ENCODE data around the gene PIAS4. TPM values are rescaled to one million over a fixed set of nuclear protein-coding genes. Genes with fewer than 3 reads are reported as not detected.

Gene PIAS4
- total RNA-seq, 1 donor from 2014 or later, result 58.8 TPM

DNA sequence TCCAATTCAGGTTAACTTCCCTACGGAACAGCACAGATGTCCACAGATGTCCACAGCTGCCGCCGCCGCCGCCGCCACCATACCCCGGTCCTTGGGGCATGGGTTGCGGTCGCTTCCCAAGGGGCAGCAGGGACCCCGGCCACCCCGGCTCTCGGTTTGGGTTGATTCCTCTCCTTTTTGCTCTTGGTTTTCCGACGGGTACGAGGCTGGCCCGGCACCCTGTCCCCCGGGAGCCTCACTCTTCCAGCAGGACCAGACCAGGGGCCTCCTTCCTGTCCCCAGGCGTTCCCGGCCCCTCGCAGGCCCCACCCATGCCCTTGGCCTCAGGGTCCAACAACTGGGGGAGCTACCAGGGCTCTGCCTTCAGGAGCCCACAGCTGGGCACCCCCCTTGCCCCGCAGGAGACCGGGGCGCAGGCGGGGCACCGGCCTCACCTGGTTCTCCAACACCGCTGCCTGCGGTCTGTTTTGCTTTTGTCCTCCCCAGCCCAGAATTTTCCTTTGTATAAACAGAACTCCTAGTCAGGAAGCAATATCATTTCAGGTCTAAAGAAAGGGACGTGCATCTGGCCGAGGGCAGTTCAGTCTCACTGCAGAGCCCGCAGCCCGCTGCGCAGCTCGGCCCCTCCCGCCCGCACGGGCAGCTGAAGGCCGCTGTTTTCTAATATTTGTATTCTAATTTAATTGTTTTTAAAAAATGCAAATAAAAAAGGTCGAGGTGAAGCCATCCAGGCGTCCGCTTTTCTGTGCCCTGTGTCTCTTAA, 31.3 kb downstream of the PIAS4 start:
- no peaks in the 10 kb centered on the region for H3K4me1 Mint-ChIP-seq
- no peak overlapping the region for H3K4me3 Mint-ChIP-seq
- no peak for DNase-seq (ENCODE audit: low read depth, low spot score)
- peak overlapping the region; percentile 43 for H3K27ac Mint-ChIP-seq (ENCODE audit: unreplicated experiment)
- TF ChIP-seq, protein P1, sequence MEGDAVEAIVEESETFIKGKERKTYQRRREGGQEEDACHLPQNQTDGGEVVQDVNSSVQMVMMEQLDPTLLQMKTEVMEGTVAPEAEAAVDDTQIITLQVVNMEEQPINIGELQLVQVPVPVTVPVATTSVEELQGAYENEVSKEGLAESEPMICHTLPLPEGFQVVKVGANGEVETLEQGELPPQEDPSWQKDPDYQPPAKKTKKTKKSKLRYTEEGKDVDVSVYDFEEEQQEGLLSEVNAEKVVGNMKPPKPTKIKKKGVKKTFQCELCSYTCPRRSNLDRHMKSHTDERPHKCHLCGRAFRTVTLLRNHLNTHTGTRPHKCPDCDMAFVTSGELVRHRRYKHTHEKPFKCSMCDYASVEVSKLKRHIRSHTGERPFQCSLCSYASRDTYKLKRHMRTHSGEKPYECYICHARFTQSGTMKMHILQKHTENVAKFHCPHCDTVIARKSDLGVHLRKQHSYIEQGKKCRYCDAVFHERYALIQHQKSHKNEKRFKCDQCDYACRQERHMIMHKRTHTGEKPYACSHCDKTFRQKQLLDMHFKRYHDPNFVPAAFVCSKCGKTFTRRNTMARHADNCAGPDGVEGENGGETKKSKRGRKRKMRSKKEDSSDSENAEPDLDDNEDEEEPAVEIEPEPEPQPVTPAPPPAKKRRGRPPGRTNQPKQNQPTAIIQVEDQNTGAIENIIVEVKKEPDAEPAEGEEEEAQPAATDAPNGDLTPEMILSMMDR (conservative IDR thresholded peaks at IDR 0.05), result no peak
- no peaks in the 10 kb centered on the region for H3K9me3 Mint-ChIP-seq
- H3K27me3 Mint-ChIP-seq (ENCODE audit: low read depth), result no peaks in the 10 kb centered on the region
- peaks cover 6% of the 10 kb centered on the region for H3K36me3 Mint-ChIP-seq (ENCODE audit: low read depth)

DNA sequence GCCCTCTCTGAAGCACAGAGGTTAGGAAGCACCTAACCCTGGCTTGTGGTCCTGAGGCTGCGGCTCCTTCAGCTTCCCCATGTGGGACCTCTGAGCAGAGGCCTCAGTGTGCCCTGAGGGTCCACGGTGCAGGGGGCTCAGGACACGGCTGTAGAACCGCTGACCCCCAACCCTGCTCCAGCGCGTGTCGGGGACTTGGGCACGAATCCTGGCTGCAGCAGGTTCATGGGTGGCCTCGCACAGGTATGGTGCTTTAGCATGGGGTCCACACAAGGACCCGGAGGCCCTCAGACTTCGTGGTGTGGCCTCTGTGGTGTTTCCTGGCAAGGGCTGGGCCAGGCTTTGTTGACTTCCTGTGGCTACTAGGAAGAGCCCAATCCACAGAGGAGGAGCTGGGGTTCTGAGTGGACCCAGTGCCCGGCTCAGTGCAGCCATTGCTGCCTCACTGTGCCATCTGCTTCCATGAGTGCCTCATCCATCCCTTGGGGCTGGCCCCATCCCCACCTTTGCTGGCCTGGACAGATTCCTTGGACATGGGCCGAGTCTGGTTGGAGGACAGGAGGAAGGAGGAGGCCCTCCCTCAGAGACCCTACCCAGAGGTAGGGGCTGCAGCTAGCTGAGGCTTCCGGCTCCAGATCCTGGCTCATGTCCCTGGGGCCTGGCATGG, 34.7 kb downstream of the PIAS4 start:
- no peak overlapping the region for H3K4me3 Mint-ChIP-seq
- H3K36me3 Mint-ChIP-seq (ENCODE audit: low read depth), result peaks cover 3% of the 10 kb centered on the region
- TF ChIP-seq, protein P1 (conservative IDR thresholded peaks at IDR 0.05), result no peak
- no peaks in the 10 kb centered on the region for H3K4me1 Mint-ChIP-seq
- no peaks in the 10 kb centered on the region for H3K27me3 Mint-ChIP-seq (ENCODE audit: low read depth)
- no peak for DNase-seq (ENCODE audit: low read depth, low spot score)
- no peak overlapping the region for H3K27ac Mint-ChIP-seq (ENCODE audit: unreplicated experiment)
- H3K9me3 Mint-ChIP-seq, result no peaks in the 10 kb centered on the region

DNA sequence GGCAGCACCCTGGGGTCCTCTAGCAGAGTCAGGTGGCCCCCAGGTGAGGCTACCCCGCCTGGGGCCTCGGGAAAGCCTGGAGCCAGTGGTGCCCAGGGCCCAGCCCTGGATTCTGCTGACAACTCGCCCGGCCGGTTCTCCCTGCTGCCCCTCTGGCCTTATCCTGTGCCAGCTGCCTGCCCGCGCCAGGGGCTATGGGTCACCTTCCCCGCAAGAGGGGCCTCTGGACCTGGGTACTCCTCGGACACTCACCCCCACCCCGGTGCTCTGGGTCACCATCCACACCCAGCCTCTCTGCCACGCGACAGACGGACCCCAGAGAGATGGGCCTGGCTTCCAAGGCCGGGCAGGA, 35.2 kb downstream of the PIAS4 start:
- DNase-seq (ENCODE audit: low read depth, low spot score), result no peak
- no peak overlapping the region for H3K27ac Mint-ChIP-seq (ENCODE audit: unreplicated experiment)
- H3K4me3 Mint-ChIP-seq, result no peak overlapping the region
- H3K4me1 Mint-ChIP-seq, result no peaks in the 10 kb centered on the region
- no peaks in the 10 kb centered on the region for H3K9me3 Mint-ChIP-seq
- no peaks in the 10 kb centered on the region for H3K27me3 Mint-ChIP-seq (ENCODE audit: low read depth)
- TF ChIP-seq, protein P1 (conservative IDR thresholded peaks at IDR 0.05), result no peak
- peaks cover 3% of the 10 kb centered on the region for H3K36me3 Mint-ChIP-seq (ENCODE audit: low read depth)

DNA sequence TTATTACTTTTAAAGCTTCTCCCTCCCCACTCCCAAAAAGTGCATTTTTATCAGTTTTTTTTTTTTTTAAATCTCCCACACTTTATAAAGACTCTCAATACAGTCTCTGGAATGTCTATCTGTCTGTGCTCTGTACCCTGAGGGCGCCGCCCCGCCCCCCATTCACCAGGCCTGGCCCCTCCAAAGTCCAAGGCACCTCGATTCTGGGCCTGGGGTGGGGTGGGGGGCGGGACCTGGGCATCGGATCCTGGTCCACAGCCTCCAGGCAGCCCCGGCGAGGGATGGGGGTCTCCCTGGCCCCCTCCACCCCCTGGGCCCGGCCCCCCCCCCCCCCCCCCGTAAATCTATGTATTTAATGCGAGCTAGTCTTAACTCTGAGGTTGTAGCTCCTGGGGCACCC, 35.9 kb downstream of the PIAS4 start:
- no peak overlapping the region for H3K27ac Mint-ChIP-seq (ENCODE audit: unreplicated experiment)
- H3K4me1 Mint-ChIP-seq, result no peaks in the 10 kb centered on the region
- peaks cover 3% of the 10 kb centered on the region for H3K36me3 Mint-ChIP-seq (ENCODE audit: low read depth)
- H3K9me3 Mint-ChIP-seq, result no peaks in the 10 kb centered on the region
- no peak overlapping the region for H3K4me3 Mint-ChIP-seq
- H3K27me3 Mint-ChIP-seq (ENCODE audit: low read depth), result no peaks in the 10 kb centered on the region
- TF ChIP-seq, protein P1 (conservative IDR thresholded peaks at IDR 0.05), result no peak
- DNase-seq (ENCODE audit: low read depth, low spot score), result no peak

DNA sequence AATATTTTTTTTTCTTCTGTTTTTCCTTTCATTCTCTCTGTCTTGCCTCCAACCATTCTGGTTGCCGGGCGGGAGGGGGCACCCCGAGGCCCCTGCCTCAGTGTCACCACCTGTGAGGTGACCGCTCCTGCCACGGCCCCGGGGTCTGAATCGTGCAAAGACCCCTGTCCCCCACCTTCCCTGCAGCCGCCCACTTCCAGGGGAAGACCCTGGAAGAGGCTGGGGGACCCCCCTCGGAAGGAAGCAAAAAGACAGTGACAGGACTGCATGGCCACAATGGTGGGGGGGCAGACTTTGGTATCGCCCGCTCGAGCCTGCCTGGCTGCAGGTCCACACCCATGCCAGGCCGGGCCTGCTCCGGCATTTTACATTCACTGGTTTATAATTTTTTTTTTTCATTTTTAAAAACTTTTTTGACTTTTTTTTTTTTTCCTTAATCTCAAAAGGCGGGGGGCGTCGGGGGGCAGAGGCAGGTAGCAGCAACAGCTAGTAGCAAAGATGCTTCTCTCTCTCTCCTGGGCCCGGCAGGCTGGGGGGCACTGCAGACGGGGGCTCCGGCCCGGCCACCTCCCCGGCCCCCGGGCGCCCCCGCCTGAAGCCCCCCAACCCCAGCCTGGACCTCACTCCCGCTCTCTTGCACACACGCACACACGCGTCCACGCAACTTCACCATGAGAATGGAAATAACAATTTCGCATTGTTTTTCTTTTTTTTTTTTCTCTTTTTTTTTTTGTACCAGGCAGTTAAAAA, 36.6 kb downstream of the PIAS4 start:
- H3K27me3 Mint-ChIP-seq (ENCODE audit: low read depth), result no peaks in the 10 kb centered on the region
- H3K4me3 Mint-ChIP-seq, result no peak overlapping the region
- TF ChIP-seq, protein P1 (conservative IDR thresholded peaks at IDR 0.05), result no peak
- no peak overlapping the region for H3K27ac Mint-ChIP-seq (ENCODE audit: unreplicated experiment)
- DNase-seq (ENCODE audit: low read depth, low spot score), result no peak
- H3K4me1 Mint-ChIP-seq, result no peaks in the 10 kb centered on the region
- peaks cover 3% of the 10 kb centered on the region for H3K36me3 Mint-ChIP-seq (ENCODE audit: low read depth)
- H3K9me3 Mint-ChIP-seq, result no peaks in the 10 kb centered on the region

Data from neural crest cell (in vitro differentiated cells).